Glutamatergic neuron (in vitro differentiated cells): ENCODE results near the gene DNAJC18. TPM values are rescaled to one million over a fixed set of nuclear protein-coding genes. Genes with fewer than 3 reads are reported as not detected.
"Not testable (repeated sequence)": the region's sequence is repeated elsewhere in the genome, so short reads cannot be mapped to it uniquely, and the experiment has no call there.

Source experiments
- DNase-seq: peaks from one replicate; pipeline ENCODE4 v3.0.0; 2022
- H3K27ac Mint-ChIP-seq: one replicate; pipeline ENCODE4 v1.8.0; 2020; ENCODE audit warnings: mild to moderate bottlenecking, mixed read lengths, inconsistent platforms; ENCODE audit not compliant: unreplicated experiment
- H3K27me3 Mint-ChIP-seq: one replicate; pipeline ENCODE4 v1.8.0; 2020; ENCODE audit warnings: mild to moderate bottlenecking, moderate library complexity, mixed read lengths, inconsistent platforms; ENCODE audit not compliant: unreplicated experiment
- H3K36me3 Mint-ChIP-seq: one replicate; pipeline ENCODE4 v1.8.0; 2020; ENCODE audit warnings: mild to moderate bottlenecking, mixed read lengths, inconsistent platforms; ENCODE audit not compliant: unreplicated experiment
- H3K4me1 Mint-ChIP-seq: one replicate; pipeline ENCODE4 v1.8.0; 2020; ENCODE audit warnings: mild to moderate bottlenecking, low read depth, mixed read lengths, inconsistent platforms; ENCODE audit not compliant: unreplicated experiment
- H3K4me3 Mint-ChIP-seq: one replicate; pipeline ENCODE4 v1.8.0; 2020; ENCODE audit warnings: mild to moderate bottlenecking, mixed read lengths, inconsistent platforms; ENCODE audit not compliant: unreplicated experiment
- H3K9me3 Mint-ChIP-seq: one replicate; pipeline ENCODE4 v1.8.0; 2020; ENCODE audit warnings: mild to moderate bottlenecking, moderate library complexity, mixed read lengths, inconsistent platforms; ENCODE audit not compliant: unreplicated experiment
- CTCF ChIP-seq: fragments of 200-600 bp; sonication (generic); IDR thresholded peaks from one replicate; pipeline ENCODE4 v1.5.0; 2021; ENCODE audit not compliant: partially characterized antibody, unreplicated experiment
- total RNA-seq: library from RNA; stranded (reverse); fragmentation: NEBNext Ultra II Directional; extraction: Animal tissue kit (Norgen Biotek cat#: 25700); gene quantifications from one replicate; pipeline ENCODE4 v1.2.1, GENCODE V29; 2021; ENCODE audit not compliant: unreplicated experiment

Gene DNAJC18
- total RNA-seq, 1 donor from 2014 or later: 55.9 TPM

GRCh38 chr5:139481580-139482049 is 42.3 kb upstream of the DNAJC18 start:
- peaks cover 1% of the 10 kb centered on the region for H3K9me3 Mint-ChIP-seq
- no peaks in the 10 kb centered on the region for H3K36me3 Mint-ChIP-seq
- H3K27ac Mint-ChIP-seq: no peak overlapping the region
- no peak for DNase-seq
- peaks cover 4% of the 10 kb centered on the region for H3K4me1 Mint-ChIP-seq
- peaks cover 4% of the 10 kb centered on the region for H3K27me3 Mint-ChIP-seq
- no peak for TF ChIP-seq CTCF
- H3K4me3 Mint-ChIP-seq: no peak overlapping the region

GRCh38 chr5:139481122-139481533 is 41.8 kb upstream of the DNAJC18 start:
- DNase-seq: no peak
- Mint-ChIP-seq H3K4me1 (peaks cover 2% of the 10 kb centered on the region), H3K36me3 (no peaks in the 10 kb centered on the region), H3K9me3 (peaks cover 1% of the 10 kb centered on the region), H3K27ac (no peak overlapping the region), H3K4me3 (no peak overlapping the region), H3K27me3 (peaks cover 4% of the 10 kb centered on the region)
- TF ChIP-seq CTCF: no peak

- peaks cover 10% of the 10 kb centered on the region for H3K4me1 Mint-ChIP-seq
- H3K9me3 Mint-ChIP-seq, H3K27ac Mint-ChIP-seq, H3K36me3 Mint-ChIP-seq, H3K4me3 Mint-ChIP-seq, DNase-seq, H3K27me3 Mint-ChIP-seq: not testable (repeated sequence)
Measured at GRCh38 chr5:139479729-139480128, 40.4 kb upstream of the DNAJC18 start.

- Mint-ChIP-seq H3K9me3 (peaks cover 14% of the 10 kb centered on the region), H3K4me1 (peaks cover 13% of the 10 kb centered on the region), H3K27me3 (peaks cover 12% of the 10 kb centered on the region)
- not testable (repeated sequence) for H3K27ac Mint-ChIP-seq, H3K4me3 Mint-ChIP-seq, H3K36me3 Mint-ChIP-seq, DNase-seq
Measured at GRCh38 chr5:139478657-139479423, 39.5 kb upstream of the DNAJC18 start.

- H3K36me3 Mint-ChIP-seq: no peaks in the 10 kb centered on the region
- DNase-seq: no peak
- no peak for TF ChIP-seq CTCF
- peaks cover 24% of the 10 kb centered on the region for H3K4me1 Mint-ChIP-seq
- peaks cover 16% of the 10 kb centered on the region for H3K9me3 Mint-ChIP-seq
- H3K27ac Mint-ChIP-seq: no peak overlapping the region
- H3K4me3 Mint-ChIP-seq: no peak overlapping the region
- peaks cover 18% of the 10 kb centered on the region for H3K27me3 Mint-ChIP-seq
Measured at GRCh38 chr5:139475865-139476617, 36.7 kb upstream of the DNAJC18 start.
